Glutamatergic neuron (in vitro differentiated cells): ENCODE measurements around the gene MACROD1. TPM values are rescaled to one million over a fixed set of nuclear protein-coding genes. Genes with fewer than 3 reads are reported as not detected.

Source experiments
- DNase-seq: peaks from one replicate; pipeline ENCODE4 v3.0.0; 2022
- H3K27ac Mint-ChIP-seq: one replicate; pipeline ENCODE4 v1.8.0; 2020; ENCODE audit warnings: mild to moderate bottlenecking, mixed read lengths, inconsistent platforms; ENCODE audit not compliant: unreplicated experiment
- H3K27me3 Mint-ChIP-seq: one replicate; pipeline ENCODE4 v1.8.0; 2020; ENCODE audit warnings: mild to moderate bottlenecking, moderate library complexity, mixed read lengths, inconsistent platforms; ENCODE audit not compliant: unreplicated experiment
- H3K36me3 Mint-ChIP-seq: one replicate; pipeline ENCODE4 v1.8.0; 2020; ENCODE audit warnings: mild to moderate bottlenecking, mixed read lengths, inconsistent platforms; ENCODE audit not compliant: unreplicated experiment
- H3K4me1 Mint-ChIP-seq: one replicate; pipeline ENCODE4 v1.8.0; 2020; ENCODE audit warnings: mild to moderate bottlenecking, low read depth, mixed read lengths, inconsistent platforms; ENCODE audit not compliant: unreplicated experiment
- H3K4me3 Mint-ChIP-seq: one replicate; pipeline ENCODE4 v1.8.0; 2020; ENCODE audit warnings: mild to moderate bottlenecking, mixed read lengths, inconsistent platforms; ENCODE audit not compliant: unreplicated experiment
- H3K9me3 Mint-ChIP-seq: one replicate; pipeline ENCODE4 v1.8.0; 2020; ENCODE audit warnings: mild to moderate bottlenecking, moderate library complexity, mixed read lengths, inconsistent platforms; ENCODE audit not compliant: unreplicated experiment
- total RNA-seq: library from RNA; stranded (reverse); fragmentation: NEBNext Ultra II Directional; extraction: Animal tissue kit (Norgen Biotek cat#: 25700); gene quantifications from one replicate; pipeline ENCODE4 v1.2.1, GENCODE V29; 2021; ENCODE audit not compliant: unreplicated experiment
- TF ChIP-seq, protein P1 (sequence below): fragments of 200-600 bp; sonication (generic); IDR thresholded peaks from one replicate; pipeline ENCODE4 v1.5.0; 2021; ENCODE audit not compliant: partially characterized antibody, unreplicated experiment

MACROD1 gene
- total RNA-seq, 1 donor from 2014 or later: 12.7 TPM

DNA sequence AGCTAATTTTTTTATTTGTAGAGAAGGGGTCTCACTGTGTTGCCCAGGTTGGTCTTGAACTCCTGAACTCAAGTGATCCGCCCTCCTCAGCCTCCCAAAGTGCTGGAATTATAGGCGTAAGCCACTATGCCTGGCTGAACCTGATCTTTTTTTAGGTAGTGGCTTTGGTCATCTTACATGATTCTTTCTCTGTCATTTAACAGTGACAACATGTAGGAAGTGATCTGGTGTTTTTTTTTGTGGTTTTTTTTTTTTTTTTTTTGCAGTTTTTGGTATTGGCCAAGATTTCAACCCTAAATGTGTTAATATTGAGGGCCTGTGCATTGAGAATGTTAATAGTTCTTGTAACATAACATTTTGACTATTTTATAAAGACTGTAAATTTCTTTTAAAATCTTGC is 32.6 kb upstream of the MACROD1 start:
- peaks cover 2% of the 10 kb centered on the region for H3K4me1 Mint-ChIP-seq
- no peak for DNase-seq
- peaks cover 2% of the 10 kb centered on the region for H3K9me3 Mint-ChIP-seq
- no peaks in the 10 kb centered on the region for H3K36me3 Mint-ChIP-seq
- TF ChIP-seq, protein P1, sequence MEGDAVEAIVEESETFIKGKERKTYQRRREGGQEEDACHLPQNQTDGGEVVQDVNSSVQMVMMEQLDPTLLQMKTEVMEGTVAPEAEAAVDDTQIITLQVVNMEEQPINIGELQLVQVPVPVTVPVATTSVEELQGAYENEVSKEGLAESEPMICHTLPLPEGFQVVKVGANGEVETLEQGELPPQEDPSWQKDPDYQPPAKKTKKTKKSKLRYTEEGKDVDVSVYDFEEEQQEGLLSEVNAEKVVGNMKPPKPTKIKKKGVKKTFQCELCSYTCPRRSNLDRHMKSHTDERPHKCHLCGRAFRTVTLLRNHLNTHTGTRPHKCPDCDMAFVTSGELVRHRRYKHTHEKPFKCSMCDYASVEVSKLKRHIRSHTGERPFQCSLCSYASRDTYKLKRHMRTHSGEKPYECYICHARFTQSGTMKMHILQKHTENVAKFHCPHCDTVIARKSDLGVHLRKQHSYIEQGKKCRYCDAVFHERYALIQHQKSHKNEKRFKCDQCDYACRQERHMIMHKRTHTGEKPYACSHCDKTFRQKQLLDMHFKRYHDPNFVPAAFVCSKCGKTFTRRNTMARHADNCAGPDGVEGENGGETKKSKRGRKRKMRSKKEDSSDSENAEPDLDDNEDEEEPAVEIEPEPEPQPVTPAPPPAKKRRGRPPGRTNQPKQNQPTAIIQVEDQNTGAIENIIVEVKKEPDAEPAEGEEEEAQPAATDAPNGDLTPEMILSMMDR: no peak
- H3K27ac Mint-ChIP-seq: no peak overlapping the region
- H3K4me3 Mint-ChIP-seq: no peak overlapping the region
- no peaks in the 10 kb centered on the region for H3K27me3 Mint-ChIP-seq

DNA sequence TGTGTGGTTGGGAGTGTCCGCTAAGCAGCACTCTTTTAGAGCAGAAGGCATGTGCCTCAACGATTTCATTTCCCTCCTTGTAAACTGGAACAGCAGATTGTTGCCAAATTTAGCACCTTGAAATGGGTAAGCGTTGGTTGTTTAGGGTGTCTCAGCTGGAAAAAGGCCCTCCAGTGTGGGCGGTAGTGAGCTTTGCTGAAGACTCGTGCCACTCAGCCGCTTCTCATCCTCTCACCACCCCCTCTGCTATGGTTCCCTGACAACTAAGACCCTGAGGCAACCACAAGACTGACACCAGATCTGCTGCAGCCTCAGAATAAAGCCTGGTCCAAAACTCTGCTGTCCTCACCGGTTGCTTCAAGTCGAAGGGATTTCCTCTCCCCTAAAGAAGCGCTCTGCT is 30.7 kb upstream of the MACROD1 start:
- DNase-seq: no peak
- no peaks in the 10 kb centered on the region for H3K36me3 Mint-ChIP-seq
- TF ChIP-seq, protein P1: no peak
- H3K4me3 Mint-ChIP-seq: no peak overlapping the region
- H3K9me3 Mint-ChIP-seq: peaks cover 2% of the 10 kb centered on the region
- no peaks in the 10 kb centered on the region for H3K27me3 Mint-ChIP-seq
- H3K4me1 Mint-ChIP-seq: no peaks in the 10 kb centered on the region
- no peak overlapping the region for H3K27ac Mint-ChIP-seq

DNA sequence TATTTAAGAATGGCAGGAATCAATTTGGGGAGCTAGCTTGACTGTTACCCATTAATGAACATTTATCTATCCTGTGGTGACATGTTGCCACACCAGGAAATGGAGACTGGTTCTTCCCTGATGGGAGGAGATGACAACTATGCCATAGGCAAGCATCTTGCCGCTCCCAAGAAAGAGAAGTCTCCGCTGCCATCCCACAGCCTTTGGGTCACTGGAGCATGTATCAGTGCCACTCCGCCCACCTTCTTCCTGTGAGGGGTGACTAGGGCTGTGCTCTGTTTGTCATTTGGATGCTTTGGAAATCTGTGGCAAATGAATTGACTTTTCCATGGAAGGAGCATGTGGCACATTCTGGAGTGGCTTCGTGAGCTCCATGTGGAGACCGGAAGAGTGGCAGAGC is 26.5 kb upstream of the MACROD1 start:
- TF ChIP-seq, protein P1: no peak
- Mint-ChIP-seq H3K4me3 (no peak overlapping the region), H3K36me3 (no peaks in the 10 kb centered on the region), H3K9me3 (no peaks in the 10 kb centered on the region), H3K27me3 (no peaks in the 10 kb centered on the region), H3K27ac (no peak overlapping the region), H3K4me1 (peaks cover 4% of the 10 kb centered on the region)
- DNase-seq: no peak

DNA sequence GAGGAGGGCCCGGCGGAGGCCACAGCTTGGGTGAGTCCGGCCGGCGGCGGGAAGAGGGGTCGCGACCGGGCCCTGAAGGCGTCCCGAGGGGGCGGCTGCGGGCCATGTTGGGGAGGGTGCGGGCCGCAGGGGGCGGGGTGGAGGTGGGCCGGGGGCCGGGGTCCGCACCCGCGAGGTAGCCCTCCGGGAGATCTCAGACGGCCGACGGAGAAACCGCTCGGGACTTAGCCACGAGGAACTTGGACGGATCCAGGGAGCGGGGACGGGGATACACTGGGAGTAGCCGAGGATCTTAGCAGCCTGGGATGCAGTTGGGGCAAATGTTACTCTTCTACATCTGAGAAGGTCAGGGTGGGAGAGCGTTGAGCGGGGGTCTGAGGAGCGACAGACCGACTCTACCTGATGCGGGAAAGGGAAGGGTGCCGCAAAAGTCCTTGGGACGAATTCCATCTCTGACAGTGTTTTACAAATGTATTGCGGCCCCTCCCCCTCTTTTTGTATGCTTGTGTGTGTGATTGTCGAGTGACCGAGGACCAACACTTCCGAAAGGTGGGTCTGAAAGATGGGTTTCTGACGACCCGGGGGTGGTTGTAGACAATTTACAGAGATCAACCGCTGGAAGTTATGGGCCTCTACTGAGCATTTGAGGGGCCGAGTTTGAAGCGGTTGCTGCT is 20.7 kb upstream of the MACROD1 start:
- Mint-ChIP-seq H3K4me1 (peaks cover 14% of the 10 kb centered on the region), H3K27me3 (peaks cover 11% of the 10 kb centered on the region), H3K36me3 (no peaks in the 10 kb centered on the region), H3K27ac (no peak overlapping the region), H3K9me3 (peaks cover 5% of the 10 kb centered on the region), H3K4me3 (no peak overlapping the region)
- no peak for DNase-seq
- TF ChIP-seq, protein P1: no peak

GRCh38 chr11:64185693-64186491 is 20.0 kb upstream of the MACROD1 start, which contains the start of gene STIP1:
Gene STIP1, plus strand, starts transcription at chr11:64186171. Its CDS starts 91 bp downstream, at chr11:64186262.
- H3K27me3 Mint-ChIP-seq: peaks cover 11% of the 10 kb centered on the region
- peaks cover 5% of the 10 kb centered on the region for H3K9me3 Mint-ChIP-seq
- H3K4me3 Mint-ChIP-seq: peak within 1 kb of the TSS; percentile 97
- TF ChIP-seq, protein P1: no peak
- DNase-seq: peak; percentile 97
- peak within 1 kb of the TSS; percentile 100 for H3K27ac Mint-ChIP-seq
- no peaks in the 10 kb centered on the region for H3K36me3 Mint-ChIP-seq
- H3K4me1 Mint-ChIP-seq: peaks cover 20% of the 10 kb centered on the region
